Upper lobe of right lung (tissue), 1 donor: Measurements from ENCODE around the gene CCSER1. TPM values are rescaled to one million over a fixed set of nuclear protein-coding genes. Genes with fewer than 3 reads are reported as not detected.

Experiments
- ATAC-seq: fragments of 200-7000 bp; cut with Tn5 transposase; one replicate; pipeline ENCODE4 v1.9.1; 2020; ENCODE audit warnings: mild to moderate bottlenecking, moderate library complexity
- DNase-seq: peaks from one replicate; pipeline ENCODE4 v3.0.0-alpha.2; 2020
- H3K27ac ChIP-seq: fragments of 200-600 bp; one replicate; pipeline ENCODE4 v1.8.0; 2022
- H3K27me3 ChIP-seq: fragments of 200-600 bp; one replicate; pipeline ENCODE4 v1.8.0; 2022; ENCODE audit warnings: mild to moderate bottlenecking
- H3K36me3 ChIP-seq: fragments of 200-600 bp; one replicate; pipeline ENCODE4 v1.8.0; 2022
- H3K4me1 ChIP-seq: fragments of 200-600 bp; one replicate; pipeline ENCODE4 v1.8.0; 2022
- H3K4me3 ChIP-seq: fragments of 200-600 bp; one replicate; pipeline ENCODE4 v1.8.0; 2022; ENCODE audit warnings: mild to moderate bottlenecking
- H3K9me3 ChIP-seq: fragments of 200-600 bp; one replicate; pipeline ENCODE4 v1.8.0; 2022
- CTCF ChIP-seq: fragments of 200-600 bp; IDR thresholded peaks from one replicate; pipeline ENCODE4 v1.8.0; 2022; ENCODE audit warnings: antibody characterized with exemption
- intact Hi-C: fragments of 100-400 bp; cut with DNase I; formaldehyde crosslinking; loops from one replicate; pipeline ENCODE4 v1.11.0; 2022
- total RNA-seq: library from RNA; stranded (reverse); fragmentation: NEBNext Ultra II Directional; extraction: Animal tissue kit (Norgen Biotek cat#: 25700); gene quantifications from one replicate; pipeline ENCODE4 v1.2.1, GENCODE V29; 2021
- donor health status: DM: no; HTN: yes; CAD: no; lungs with severe emphysema.

CCSER1 gene
- total RNA-seq, 1 donor from 2014 or later = 7.4 TPM

- H3K27ac ChIP-seq = no peak overlapping the region
- H3K4me1 ChIP-seq = no peaks in the 10 kb centered on the region
- intact Hi-C loops = no loop called here
- TF ChIP-seq CTCF = no peak
- no peak overlapping the region for H3K4me3 ChIP-seq
- no peak for DNase-seq
- no peaks in the 10 kb centered on the region for H3K27me3 ChIP-seq
- H3K36me3 ChIP-seq = no peaks in the 10 kb centered on the region
- no peaks in the 10 kb centered on the region for H3K9me3 ChIP-seq
- no peak for ATAC-seq
Measured at GRCh38 chr4:90162566-90162965, 35.4 kb downstream of the CCSER1 start.

- Histone ChIP-seq H3K4me1 (no peaks in the 10 kb centered on the region), H3K9me3 (no peaks in the 10 kb centered on the region), H3K4me3 (no peak overlapping the region), H3K27me3 (no peaks in the 10 kb centered on the region), H3K27ac (no peak overlapping the region), H3K36me3 (no peaks in the 10 kb centered on the region)
- no peak for TF ChIP-seq CTCF
- DNase-seq (no peak), ATAC-seq (no peak)
- intact Hi-C loops = no loop called here
Measured at GRCh38 chr4:90163872-90164271, 36.7 kb downstream of the CCSER1 start.

GRCh38 chr4:90165883-90166282 is 38.7 kb downstream of the CCSER1 start:
- no peak overlapping the region for H3K4me3 ChIP-seq
- DNase-seq (no peak), ATAC-seq (no peak)
- H3K9me3 ChIP-seq = no peaks in the 10 kb centered on the region
- no peaks in the 10 kb centered on the region for H3K27me3 ChIP-seq
- no peak for TF ChIP-seq CTCF
- no peaks in the 10 kb centered on the region for H3K4me1 ChIP-seq
- H3K27ac ChIP-seq = no peak overlapping the region
- no peaks in the 10 kb centered on the region for H3K36me3 ChIP-seq
- intact Hi-C loops = no loop called here

GRCh38 chr4:90171491-90171890 is 44.3 kb downstream of the CCSER1 start:
- no peaks in the 10 kb centered on the region for H3K4me1 ChIP-seq
- intact Hi-C loops = no loop called here
- no peak for DNase-seq
- H3K9me3 ChIP-seq = no peaks in the 10 kb centered on the region
- H3K4me3 ChIP-seq = no peak overlapping the region
- H3K36me3 ChIP-seq = no peaks in the 10 kb centered on the region
- H3K27ac ChIP-seq = no peak overlapping the region
- no peak for TF ChIP-seq CTCF
- ATAC-seq = no peak
- no peaks in the 10 kb centered on the region for H3K27me3 ChIP-seq

GRCh38 chr4:90174621-90175023 is 47.4 kb downstream of the CCSER1 start:
- Histone ChIP-seq H3K9me3 (no peaks in the 10 kb centered on the region), H3K27ac (no peak overlapping the region), H3K36me3 (no peaks in the 10 kb centered on the region), H3K4me3 (no peak overlapping the region), H3K4me1 (no peaks in the 10 kb centered on the region), H3K27me3 (no peaks in the 10 kb centered on the region)
- DNase-seq (no peak), ATAC-seq (peak; percentile 89)
- intact Hi-C loops = no loop called here
- TF ChIP-seq CTCF = no peak

GRCh38 chr4:90181644-90182043 is 54.5 kb downstream of the CCSER1 start:
- H3K36me3 ChIP-seq = no peaks in the 10 kb centered on the region
- DNase-seq (no peak), ATAC-seq (no peak)
- no peaks in the 10 kb centered on the region for H3K4me1 ChIP-seq
- intact Hi-C loops = no loop called here
- no peaks in the 10 kb centered on the region for H3K27me3 ChIP-seq
- no peaks in the 10 kb centered on the region for H3K9me3 ChIP-seq
- no peak for TF ChIP-seq CTCF
- H3K27ac ChIP-seq = no peak overlapping the region
- H3K4me3 ChIP-seq = no peak overlapping the region
